Measurements from ENCODE around the gene ST6GALNAC5.

GRCh38 chr1:76864383-76864782, 2.9 kb upstream of the ST6GALNAC5 start:
- TF ChIP-seq POLR2A (IDR thresholded peaks at IDR 0.05; ENCODE audit: low read depth) (no peak), POLR2AphosphoS5 (IDR thresholded peaks at IDR 0.05) (no peak), CTCF (IDR thresholded peaks at IDR 0.05) (no peak), EP300 (IDR thresholded peaks at IDR 0.05) (no peak)

Measured in esophagus muscularis mucosa (tissue), 4 donors.